Calu3 (cell line): ENCODE data around the gene NFAM1. TPM values are rescaled to one million over a fixed set of nuclear protein-coding genes. Genes with fewer than 3 reads are reported as not detected.

ENCODE experiments used
- BruUV-seq: library from RNA; stranded (reverse); fragments of 400-500 nt; replicated peaks from 2 replicates; lab custom pipeline; 2021; lab: Mats Ljungman, UMichigan
- CTCF ChIA-PET: fragments of 300-600 bp; sonication (Branson Sonifier 250); formaldehyde crosslinking; loops from one replicate; lab custom pipeline; 2022; ENCODE audit warnings: antibody characterized with exemption; lab: Charles Lee
- DNase-seq: peaks from one replicate; pipeline ENCODE4 v3.0.0; 2022
- H3K27ac Mint-ChIP-seq: one replicate; pipeline ENCODE4 v1.8.0; 2022; ENCODE audit warnings: mixed read lengths; ENCODE audit not compliant: unreplicated experiment
- H3K27me3 Mint-ChIP-seq: one replicate; pipeline ENCODE4 v1.8.0; 2022; ENCODE audit warnings: mixed read lengths; ENCODE audit not compliant: unreplicated experiment
- H3K36me3 Mint-ChIP-seq: one replicate; pipeline ENCODE4 v1.8.0; 2022; ENCODE audit warnings: mild to moderate bottlenecking, moderate library complexity, mixed read lengths; ENCODE audit not compliant: insufficient read depth, unreplicated experiment
- H3K4me1 Mint-ChIP-seq: one replicate; pipeline ENCODE4 v1.8.0; 2022; ENCODE audit warnings: mild to moderate bottlenecking, low read depth, mixed read lengths; ENCODE audit not compliant: unreplicated experiment
- H3K4me3 Mint-ChIP-seq: one replicate; pipeline ENCODE4 v1.8.0; 2022; ENCODE audit warnings: mild to moderate bottlenecking, low read depth, moderate library complexity, mixed read lengths; ENCODE audit not compliant: unreplicated experiment
- H3K9me3 Mint-ChIP-seq: one replicate; pipeline ENCODE4 v1.8.0; 2022; ENCODE audit warnings: low read depth, mixed read lengths; ENCODE audit not compliant: unreplicated experiment
- intact Hi-C: fragments of 100-400 bp; cut with micrococcal nuclease; formaldehyde crosslinking; loops from one replicate; pipeline ENCODE4 v1.10.0; 2022; ENCODE audit not compliant: unreplicated experiment
- total RNA-seq: library from RNA; stranded (reverse); gene quantifications from 2 replicates; pipeline ENCODE4 v1.2.3, GENCODE V29; 2022
- TF ChIP-seq, protein P1 (sequence below): fragments of 200-600 bp; IDR thresholded peaks from one replicate; pipeline ENCODE4 v1.8.0; 2022; ENCODE audit warnings: antibody characterized with exemption; ENCODE audit not compliant: unreplicated experiment

The NFAM1 gene
- total RNA-seq, 1 experiment from 2014 or later, result 0.50 TPM

DNA sequence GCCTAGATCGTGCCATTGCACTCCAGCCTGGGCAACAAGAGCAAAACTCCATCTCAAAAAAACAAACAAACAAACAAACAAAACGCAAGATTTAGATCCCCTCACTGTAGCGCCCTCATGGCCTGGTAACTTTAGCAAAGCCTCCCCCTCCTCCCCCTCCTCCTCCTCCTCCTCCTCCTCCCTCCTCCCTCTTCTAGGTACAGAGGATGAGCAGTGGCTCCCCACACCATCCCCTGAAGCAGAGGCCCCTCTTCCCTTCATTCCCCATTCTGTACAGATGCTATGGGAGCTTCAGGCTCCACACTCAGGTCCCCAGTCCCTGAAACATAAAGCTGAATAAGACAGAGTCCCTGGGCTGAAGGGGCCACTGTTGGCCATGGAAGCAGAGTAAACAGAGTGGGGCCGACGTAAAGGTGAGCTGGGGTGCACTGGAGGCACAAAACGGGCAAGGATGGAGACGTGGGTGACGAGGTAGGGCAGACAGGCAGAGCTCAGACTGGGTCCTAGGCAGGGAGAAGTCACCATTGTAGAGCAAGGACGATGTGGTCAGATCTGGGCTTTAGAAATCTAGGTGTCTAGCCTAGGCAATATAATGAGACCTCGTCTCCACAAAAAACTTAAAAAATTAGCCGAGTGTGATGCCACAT lies 19.4 kb upstream of the NFAM1 start:
- Mint-ChIP-seq H3K27ac (no peak overlapping the region), H3K27me3 (peaks cover 57% of the 10 kb centered on the region), H3K4me3 (no peak overlapping the region), H3K4me1 (no peaks in the 10 kb centered on the region), H3K9me3 (no peaks in the 10 kb centered on the region), H3K36me3 (no peaks in the 10 kb centered on the region)
- intact Hi-C loops, result no loop called here
- no TSS peak for BruUV-seq
- CTCF ChIA-PET, result interaction anchor here (0.6 kb wide), 1 partner anchor 90 kb away, joined by 3 read pairs; no protein-coding TSS in a partner anchor
- TF ChIP-seq, protein P1, sequence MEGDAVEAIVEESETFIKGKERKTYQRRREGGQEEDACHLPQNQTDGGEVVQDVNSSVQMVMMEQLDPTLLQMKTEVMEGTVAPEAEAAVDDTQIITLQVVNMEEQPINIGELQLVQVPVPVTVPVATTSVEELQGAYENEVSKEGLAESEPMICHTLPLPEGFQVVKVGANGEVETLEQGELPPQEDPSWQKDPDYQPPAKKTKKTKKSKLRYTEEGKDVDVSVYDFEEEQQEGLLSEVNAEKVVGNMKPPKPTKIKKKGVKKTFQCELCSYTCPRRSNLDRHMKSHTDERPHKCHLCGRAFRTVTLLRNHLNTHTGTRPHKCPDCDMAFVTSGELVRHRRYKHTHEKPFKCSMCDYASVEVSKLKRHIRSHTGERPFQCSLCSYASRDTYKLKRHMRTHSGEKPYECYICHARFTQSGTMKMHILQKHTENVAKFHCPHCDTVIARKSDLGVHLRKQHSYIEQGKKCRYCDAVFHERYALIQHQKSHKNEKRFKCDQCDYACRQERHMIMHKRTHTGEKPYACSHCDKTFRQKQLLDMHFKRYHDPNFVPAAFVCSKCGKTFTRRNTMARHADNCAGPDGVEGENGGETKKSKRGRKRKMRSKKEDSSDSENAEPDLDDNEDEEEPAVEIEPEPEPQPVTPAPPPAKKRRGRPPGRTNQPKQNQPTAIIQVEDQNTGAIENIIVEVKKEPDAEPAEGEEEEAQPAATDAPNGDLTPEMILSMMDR, result no peak
- DNase-seq, result no peak

DNA sequence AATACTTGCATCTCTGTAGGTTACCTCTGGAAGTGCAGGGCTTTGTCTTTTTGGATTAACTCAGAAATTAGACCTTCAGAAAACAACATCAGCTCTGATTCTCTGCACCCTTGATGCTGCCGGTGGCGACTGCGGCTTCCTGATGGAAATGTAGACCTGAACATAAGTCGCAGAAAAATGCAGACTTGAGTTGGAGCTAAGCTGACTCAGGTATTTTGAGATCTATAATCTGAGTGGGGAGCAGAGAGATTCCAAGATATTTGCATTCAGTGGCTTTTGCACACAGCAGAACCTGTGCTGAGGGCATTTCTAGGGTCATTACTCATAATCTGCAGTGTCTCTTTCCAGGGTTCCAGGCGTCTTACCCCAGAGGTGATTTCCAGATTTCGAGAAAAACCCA lies 18.7 kb upstream of the NFAM1 start:
- peaks cover 49% of the 10 kb centered on the region for H3K27me3 Mint-ChIP-seq
- H3K27ac Mint-ChIP-seq, result no peak overlapping the region
- no peak overlapping the region for H3K4me3 Mint-ChIP-seq
- H3K36me3 Mint-ChIP-seq, result no peaks in the 10 kb centered on the region
- H3K4me1 Mint-ChIP-seq, result no peaks in the 10 kb centered on the region
- CTCF ChIA-PET, result interaction anchor here (1.0 kb wide), 1 partner anchor 14 kb away, joined by 3 read pairs; no protein-coding TSS in a partner anchor
- H3K9me3 Mint-ChIP-seq, result no peaks in the 10 kb centered on the region
- TF ChIP-seq, protein P1, result no peak
- no peak for DNase-seq
- intact Hi-C loops, result no loop called here
- no TSS peak for BruUV-seq

DNA sequence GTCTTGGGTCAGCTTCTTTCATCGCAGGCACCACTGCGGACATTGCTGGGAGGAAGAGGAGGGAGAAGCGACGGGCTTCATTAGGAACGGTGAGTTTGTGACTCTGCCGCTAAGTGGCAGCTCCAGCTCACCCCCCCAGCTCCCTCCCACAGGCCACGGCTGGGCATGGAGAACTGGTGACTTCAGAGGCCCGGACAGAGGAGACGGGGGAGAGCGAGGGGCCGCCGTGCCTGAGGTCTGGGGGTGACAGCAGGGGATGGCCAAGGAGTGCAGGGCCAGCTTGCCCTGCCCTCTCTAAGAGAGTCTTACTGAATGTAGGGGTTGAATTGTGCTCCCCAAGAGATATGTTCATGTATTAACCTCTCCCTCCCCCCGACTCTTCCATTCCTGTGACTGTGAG lies 13.9 kb upstream of the NFAM1 start:
- Mint-ChIP-seq H3K4me1 (peaks cover 17% of the 10 kb centered on the region), H3K9me3 (no peaks in the 10 kb centered on the region), H3K27ac (no peak overlapping the region), H3K4me3 (no peak overlapping the region), H3K36me3 (peaks cover 11% of the 10 kb centered on the region), H3K27me3 (peaks cover 22% of the 10 kb centered on the region)
- TF ChIP-seq, protein P1, result no peak
- no TSS peak for BruUV-seq
- DNase-seq, result no peak
- intact Hi-C loops, result no loop called here
- CTCF ChIA-PET, result interaction anchor here (0.6 kb wide), 1 partner anchor 76 kb away, joined by 3 read pairs; no protein-coding TSS in a partner anchor

GRCh38 chr22:42444077-42444904 lies 12.1 kb upstream of the NFAM1 start:
- BruUV-seq, result no TSS peak
- peak overlapping the region; percentile 27 for H3K27ac Mint-ChIP-seq
- intact Hi-C loops, result loop anchor here (1.0 kb wide), 1 partner anchor 275 kb away; no protein-coding TSS in a partner anchor

More at GRCh38 chr22:42444077-42444904, 12.1 kb upstream of the NFAM1 start:
- TF ChIP-seq, protein P1, result peak; percentile 77
- CTCF ChIA-PET, result interaction anchor here (0.6 to 1.7 kb wide), 11 partner anchors 22 to 354 kb away, joined by 3 to 15 read pairs (median 3); partner anchors contain the start of gene NDUFA6
- Mint-ChIP-seq H3K4me1 (peaks cover 27% of the 10 kb centered on the region), H3K4me3 (peak overlapping the region; percentile 61), H3K36me3 (peaks cover 11% of the 10 kb centered on the region), H3K27me3 (peaks cover 5% of the 10 kb centered on the region), H3K9me3 (no peaks in the 10 kb centered on the region)
- peak; percentile 82 for DNase-seq
